HG02840 (cell line): Measurements from ENCODE around the gene VAPA.
"Not testable (repeated sequence)": the region's sequence is repeated elsewhere in the genome, so short reads cannot be mapped to it uniquely, and the experiment has no call there.

Experiments used
- ATAC-seq: cut with Tn5 transposase; IDR thresholded peaks from one replicate; pipeline ENCODE4 v1.9.1; 2021; ENCODE audit warnings: mild to moderate bottlenecking, moderate library complexity, moderate number of reproducible peaks; ENCODE audit not compliant: unreplicated experiment, low FRiP score

The VAPA gene

DNA sequence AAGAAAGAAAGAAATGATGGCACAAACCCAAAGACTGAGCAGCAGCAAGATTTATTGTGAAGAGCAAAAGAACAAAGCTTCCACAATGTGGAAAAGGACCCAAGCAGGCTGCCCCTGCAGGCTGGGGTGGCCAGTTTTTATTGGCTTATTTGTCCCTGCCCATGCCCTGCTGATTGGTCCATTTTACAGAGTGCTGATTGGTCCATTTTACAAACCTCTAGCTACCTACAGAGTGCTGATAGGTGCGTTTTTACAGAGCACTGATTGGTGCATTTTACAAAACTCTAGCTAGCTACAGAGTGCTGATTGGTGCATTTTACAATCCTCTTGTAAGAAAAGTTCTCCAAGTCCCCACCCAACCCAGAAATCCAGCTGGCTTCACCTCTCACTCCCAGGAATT, 1.5 kb upstream of the VAPA start:
- not testable (repeated sequence) for ATAC-seq

DNA sequence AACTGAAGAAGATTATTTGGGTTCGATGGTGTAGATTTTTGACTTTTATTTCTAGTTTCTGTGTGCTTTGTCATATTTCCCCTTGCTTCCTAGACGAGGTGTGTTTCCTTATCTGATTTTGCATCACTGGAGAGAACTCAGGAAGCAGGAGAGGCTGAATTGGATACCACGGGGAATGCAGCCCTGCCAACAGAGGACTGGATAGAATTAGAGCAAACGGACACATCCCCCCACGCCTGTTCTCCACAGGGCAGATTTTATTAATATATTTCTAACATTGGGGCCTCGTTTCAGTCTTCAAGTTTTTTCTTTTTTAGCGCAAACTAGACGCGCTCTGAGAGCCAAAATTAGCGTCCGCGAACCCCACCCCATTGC, 678 bp upstream of the VAPA start:
- no peak for ATAC-seq

DNA sequence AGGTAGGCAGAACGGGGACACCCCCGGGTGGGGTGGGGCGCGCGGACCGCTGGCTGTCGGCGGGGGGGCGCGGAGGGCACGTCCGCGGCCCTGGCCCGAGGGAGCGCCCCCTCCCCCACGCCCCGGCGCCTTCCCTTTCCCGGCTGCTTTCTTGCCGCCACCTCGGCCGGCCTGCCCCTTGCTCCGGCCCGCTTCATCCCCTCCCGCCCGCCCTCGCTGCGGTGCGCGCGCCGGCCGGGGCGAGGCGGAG, 443 bp downstream of the VAPA start:
- ATAC-seq: peak; percentile 29

DNA sequence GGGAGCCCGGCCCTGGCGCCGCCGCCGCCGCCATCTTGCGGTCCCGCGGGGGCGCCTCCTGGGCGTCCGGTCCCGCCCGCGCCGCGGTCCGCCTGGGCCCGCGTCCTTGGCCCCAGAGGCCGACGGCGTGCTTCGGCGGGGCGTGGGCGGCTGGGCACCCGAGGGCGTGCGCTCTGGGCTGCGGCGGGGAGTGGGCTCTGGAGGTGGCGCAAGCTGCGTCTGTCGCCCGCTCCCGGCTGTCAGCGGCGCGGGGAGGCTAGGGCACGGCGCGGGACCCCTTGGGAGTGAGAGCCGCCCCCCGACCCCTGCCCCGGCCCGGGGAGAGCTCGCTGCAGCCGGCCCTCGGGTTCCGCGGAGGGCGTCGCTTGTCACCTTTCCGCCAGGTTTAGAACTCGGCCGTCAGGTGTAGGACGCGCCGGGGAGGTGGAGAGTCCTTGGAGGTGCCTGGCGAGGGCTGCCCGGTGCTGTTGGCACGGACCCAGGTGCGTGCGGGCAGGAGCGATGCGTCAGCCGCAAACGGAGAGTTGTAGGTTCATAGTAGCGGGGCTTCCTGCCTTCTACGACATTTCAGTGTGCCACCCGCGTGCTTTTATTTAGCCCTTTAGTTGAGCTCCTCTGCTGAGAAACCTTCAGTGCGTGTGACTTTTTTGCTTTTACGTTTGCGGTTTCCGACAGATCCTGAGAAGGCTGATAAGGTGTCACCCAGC, 921 bp downstream of the VAPA start:
- ATAC-seq: peak; percentile 28

DNA sequence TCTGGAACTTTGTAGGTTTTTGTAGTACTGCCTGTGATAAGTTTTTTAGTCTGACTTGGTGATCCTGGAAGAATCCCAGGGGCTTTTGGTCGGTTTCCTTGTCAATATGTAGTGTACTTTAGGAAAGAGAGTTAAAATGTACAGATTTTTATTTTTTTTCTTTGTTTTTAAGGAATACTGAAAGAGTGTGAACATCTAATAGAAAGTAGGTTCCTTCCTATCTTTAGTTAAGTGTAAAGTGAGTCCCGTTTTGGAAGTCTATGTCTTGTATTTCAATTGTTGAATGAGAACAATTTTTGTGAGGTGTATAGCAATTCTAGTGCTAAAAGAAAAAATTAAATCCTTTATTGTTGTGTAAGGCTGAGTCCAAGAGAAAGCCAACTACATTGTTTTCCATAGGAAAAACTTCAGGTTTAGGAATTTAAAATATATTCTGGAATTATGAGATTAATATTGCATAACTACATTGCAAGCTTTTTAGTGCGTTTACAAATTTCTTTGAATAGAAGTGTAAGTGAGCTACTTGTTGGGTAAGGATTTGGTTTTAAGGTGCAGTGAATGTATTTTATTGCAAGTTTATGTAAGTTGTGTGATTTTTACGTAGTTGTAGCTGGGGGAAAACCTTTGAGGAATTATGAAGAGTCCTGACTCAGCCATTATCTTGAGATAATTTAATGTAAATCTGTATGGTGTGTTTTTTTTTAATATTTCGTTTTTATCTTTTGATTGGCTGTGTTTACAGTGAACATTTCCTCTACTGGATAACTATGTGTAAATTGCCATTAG, 1.7 kb downstream of the VAPA start:
- no peak for ATAC-seq

DNA sequence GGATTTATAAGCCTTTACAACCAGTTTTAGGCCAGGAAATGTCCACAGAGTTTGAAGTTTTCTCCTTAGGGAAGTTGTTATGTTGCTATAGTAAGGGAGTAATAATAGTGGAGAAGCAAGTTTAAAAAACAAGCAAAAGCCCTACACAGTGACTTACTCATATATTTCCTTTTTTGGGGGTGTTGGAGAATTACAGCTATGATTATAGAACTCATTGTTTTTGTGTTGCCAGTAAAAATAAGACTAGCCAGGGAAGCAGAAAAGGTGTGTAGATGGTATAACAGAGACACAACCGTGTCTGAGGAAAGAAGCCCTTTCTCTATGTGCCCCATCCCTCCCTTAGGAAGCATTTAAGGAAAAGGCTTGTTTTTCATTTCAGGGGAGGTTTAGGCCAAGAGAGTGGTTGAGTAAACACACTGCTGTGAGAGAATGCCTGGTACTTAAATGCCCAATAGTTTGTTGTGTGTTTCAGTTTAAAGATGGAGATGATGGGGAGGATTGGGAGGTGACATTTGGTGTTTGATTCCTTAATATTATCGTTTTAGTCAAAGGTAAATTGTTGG, 2.3 kb downstream of the VAPA start:
- no peak for ATAC-seq

DNA sequence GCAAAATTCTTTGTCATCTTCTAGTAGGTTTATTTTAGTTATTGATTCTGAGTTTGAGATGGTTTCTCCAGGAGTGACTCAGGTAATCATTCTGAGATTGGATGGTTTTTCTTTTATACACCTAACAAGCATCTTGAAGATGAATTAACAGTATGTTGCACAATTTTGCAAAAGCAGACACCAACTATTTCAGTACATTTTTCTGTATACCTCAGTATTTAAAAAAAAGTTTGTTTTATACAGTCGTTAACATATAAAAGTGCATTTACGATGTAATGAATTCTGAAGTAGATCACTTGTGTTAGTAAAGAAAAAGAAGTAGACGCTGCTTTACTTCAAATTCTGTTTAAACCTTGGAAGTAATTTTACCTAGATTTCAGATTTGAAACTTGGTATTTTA, 3.0 kb downstream of the VAPA start:
- ATAC-seq: no peak

DNA sequence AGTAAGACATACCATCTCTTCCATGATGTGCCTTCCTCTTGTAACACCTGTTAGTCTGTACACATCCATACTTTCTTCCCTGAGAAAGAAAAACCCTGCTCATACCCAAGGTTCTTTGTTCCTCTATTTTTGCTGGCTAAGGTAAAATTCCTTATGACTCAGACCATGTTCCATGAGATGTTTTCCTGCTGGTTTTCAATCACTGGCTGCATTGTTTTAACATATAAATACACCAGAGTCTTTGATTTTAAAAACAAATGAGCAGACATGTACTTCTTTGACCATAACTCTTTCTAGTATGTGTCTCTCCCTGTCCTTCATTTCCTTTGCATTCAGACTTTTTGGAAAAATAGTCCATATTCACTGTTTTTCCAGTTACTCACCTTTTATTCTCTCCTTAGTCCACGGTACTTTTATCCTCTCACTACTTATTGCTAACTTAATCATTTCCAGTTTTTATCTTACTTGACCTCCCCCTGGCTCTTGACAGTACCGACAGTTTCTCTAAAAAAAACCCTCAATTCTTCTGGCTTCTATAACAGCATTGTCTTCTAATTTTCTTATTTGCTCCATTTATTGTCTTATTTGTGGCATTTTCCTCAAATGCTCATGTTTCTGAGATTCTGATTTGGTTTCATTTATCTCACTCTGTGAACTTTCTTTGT, 4.3 kb downstream of the VAPA start:
- no peak for ATAC-seq

DNA sequence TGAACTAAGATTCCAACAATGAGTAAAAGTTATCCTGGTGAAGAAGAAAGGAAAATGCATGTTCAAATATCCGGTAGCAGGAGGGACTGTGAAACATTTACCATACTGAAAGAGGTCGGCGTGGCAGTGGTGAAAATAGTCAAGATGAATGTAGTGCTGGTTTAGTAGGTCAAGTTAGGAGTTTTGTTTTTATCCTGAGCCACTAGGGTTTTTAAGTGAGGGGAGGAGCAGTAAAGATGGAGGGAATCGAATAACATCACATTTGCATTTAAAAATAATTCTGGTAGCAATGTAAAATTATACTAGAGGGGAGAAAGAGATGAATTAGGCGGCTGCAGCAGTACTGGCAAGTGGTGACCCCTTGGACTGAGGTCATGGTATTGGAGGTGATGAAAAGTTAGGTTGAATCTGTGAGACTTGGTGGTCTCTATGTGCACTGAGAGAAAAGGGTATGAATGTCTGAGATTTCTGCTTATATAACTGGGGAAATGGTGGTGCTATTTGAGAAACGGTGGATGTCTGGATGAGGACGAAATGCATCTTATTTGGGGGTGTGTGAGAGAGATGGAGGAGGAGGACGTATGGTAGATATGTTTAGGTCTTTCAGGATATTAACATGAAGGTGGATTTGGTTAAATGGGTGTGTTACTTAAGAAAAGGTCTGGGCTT, 5.9 kb downstream of the VAPA start:
- no peak for ATAC-seq

DNA sequence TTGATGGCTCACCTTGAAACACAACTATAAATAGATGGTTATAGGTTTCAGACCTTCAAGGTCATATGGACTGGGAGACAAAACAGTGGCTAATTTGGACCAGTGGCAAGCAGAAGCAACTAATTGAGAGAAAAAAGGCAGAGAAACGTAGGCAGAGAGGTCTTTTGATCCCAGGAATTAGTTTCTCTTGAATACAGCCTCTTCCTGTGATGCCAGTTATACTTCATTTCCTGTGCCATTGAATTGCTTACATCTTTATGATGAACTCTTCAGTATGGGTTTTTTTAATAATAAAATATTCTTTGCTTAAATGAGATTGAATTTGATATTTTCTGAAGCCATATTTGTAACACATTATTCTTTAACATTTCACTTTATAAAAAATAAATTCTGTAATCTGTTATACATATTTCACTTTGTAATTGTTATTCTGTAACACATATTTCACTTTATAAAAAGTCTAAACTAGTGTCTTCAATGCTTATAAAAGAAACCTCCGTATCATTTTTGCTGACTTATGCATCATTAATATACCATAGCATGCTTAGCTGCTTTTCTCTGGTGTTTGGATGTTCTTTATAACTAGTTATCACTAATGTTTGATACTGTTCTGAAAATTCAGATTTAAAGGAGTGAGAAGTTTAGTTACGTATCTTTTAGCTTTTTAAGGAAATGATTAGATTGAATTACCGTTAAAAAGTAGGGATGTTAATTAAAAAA, 8.9 kb downstream of the VAPA start:
- no peak for ATAC-seq

DNA sequence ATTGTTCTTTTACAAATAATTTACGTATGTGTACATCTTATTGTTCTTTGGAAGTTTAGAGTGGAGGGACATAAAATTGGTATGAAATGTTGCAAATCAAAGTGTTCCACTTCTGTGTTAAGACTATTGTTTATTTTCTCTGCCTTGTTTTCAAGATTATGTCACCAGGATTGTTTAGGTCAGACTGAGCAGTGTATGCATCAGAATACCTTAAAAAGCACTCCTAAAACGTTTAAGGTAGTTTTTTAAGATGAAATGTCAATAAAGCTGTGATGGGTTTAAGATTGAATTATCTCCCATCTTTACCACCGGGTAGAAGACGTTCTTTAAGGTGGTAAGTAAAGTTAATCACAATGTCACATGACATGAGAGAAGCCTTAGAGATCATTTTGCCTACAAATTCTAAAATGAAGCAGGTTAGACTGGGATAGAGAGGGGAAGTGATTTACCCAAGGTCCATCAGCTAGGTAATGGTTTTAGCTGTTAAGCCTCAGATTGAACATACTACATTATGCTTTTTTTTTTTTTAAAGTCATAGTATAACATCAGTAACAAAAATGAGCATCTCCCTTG, 10.6 kb downstream of the VAPA start:
- no peak for ATAC-seq

DNA sequence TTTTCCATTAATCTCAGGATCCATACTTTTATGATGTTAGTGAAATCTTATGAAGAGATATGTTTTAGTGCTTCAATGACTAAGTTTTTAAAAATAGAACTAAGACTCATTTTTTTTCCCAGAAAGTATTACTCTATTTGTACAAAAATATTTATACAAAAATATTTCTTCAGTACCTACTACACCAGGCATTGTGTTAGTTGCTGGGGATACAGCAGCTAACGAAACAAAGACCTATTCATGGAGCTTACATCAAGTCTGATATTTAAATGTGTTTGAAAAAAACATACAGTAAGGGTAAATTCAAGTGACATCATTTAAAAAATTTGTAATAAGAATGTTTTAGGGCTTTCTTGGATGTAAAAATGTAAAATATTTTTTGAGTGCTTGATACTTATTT, 11.6 kb downstream of the VAPA start:
- no peak for ATAC-seq

DNA sequence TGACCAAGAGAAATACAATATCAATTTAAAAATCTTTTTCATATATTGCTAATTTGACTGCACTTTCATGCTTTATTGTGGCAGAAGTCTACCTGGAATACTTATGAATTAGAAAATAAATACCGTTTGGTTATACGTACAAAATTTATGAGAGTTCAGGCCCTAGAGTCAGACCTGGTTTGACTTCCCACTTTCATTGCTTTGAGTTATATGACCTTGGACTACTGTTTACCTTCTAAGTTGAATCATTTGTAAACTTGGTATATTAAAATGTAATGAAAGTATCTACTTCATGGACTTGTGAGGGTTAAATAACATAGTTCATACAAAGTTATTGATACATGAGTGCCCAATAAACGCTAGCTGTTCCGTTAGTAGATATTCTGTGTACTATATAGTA, 12.0 kb downstream of the VAPA start:
- no peak for ATAC-seq

DNA sequence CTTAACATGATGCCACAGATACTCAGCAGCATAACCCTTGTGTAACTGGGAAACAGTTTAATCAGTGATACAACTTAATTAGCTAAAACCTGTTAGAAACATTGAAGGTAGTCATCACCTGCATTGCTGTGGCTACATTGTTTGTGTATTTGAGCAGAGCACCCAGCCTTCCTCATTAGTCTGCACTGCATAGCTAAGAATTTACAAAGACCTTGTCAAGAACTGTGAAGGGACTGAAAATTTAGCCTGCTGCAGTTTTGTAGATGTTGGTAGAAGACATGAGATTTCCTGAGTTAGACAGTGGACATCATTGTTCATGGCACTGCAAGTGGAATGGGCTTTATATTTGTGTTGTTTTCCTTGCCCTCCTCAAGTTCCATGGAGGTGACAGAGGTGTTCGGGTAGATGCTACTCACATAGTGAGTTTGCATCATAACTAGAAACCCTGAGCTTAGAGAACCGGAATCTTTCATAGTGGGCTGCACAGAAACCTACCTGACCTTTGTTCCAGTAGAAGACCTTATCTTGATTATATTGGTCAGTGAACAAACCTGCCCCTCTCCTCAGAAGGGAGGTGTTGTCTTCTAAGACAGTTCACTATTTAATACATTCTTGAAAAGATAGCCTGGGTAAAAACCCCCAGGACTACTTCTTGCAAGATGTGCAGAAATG, 12.5 kb downstream of the VAPA start:
- ATAC-seq: no peak

DNA sequence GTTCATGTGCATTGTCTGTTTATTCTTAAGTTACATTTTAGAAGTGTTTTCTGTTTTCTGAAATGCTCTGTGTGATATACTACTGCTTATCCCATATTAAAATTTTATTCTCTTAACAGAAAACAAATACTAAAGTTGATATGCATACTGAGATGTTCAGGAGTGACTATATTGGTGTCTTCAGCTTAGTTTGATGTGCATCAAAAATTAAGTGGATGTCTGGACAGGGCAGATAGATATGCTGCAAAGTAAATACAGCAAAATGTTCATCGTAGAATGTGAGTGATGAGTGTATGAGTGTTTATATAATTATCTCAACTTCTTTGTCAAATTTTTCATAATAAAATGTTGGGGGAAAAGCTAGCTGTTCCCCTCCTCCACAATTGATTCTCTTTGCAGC, 13.2 kb downstream of the VAPA start:
- no peak for ATAC-seq

DNA sequence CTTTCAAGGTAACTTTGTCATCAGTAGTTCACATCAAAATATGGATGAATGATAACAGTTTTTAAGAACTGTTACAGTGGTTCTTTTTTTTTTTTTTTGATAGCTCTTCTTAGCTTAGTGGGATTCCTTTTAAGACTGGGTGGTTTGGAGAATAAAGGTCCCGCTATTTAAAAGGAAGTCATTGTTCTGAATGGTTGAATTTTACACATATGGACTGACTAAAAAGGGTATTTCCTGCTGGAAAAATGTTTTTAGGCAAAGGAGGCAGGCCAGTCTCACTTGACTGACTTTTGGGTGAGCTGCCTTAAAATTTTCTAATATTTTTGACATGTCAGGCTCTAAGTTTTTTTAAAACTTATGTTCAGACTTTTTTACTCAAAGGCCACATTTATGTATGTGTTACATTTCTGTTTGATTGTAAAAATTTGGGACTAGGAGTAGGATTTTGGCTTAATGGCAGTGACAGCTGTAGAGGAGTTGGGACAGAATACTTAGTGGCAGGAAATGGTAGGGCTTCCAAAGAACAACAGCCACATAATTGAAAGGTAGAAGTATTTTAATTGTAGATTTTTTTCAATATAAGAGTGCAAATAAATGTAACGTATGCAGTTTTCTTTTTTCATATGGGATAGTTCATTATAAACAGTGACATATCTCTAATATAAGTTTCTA, 13.7 kb downstream of the VAPA start:
- ATAC-seq: no peak

DNA sequence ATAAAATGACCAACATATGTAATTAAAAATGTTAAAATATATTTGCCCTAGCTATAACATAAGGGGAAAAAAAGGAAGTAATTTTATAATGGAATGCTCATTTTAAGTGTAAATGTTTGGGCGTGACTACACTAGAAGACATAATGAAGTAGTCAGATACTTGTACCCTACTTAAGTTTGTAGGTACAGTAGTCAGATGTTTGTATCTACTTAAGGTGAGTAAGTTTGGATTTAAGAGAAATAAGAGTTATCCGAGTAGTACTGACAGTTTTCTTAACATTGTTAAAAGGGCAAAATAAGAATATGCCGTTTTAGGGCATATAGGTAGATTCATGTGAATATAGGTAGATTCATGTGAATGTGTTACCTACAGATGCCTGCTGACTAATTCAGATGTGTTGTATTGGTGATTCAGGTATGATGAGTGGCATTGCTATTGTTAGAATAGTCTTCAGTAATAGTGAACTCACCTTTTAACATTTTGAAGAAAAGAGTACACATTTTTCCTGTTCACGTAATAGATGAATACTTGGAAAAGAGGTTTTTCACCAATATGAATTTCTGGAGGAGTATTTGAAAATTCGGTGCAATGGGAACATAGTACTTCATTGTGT, 14.9 kb downstream of the VAPA start:
- ATAC-seq: no peak

DNA sequence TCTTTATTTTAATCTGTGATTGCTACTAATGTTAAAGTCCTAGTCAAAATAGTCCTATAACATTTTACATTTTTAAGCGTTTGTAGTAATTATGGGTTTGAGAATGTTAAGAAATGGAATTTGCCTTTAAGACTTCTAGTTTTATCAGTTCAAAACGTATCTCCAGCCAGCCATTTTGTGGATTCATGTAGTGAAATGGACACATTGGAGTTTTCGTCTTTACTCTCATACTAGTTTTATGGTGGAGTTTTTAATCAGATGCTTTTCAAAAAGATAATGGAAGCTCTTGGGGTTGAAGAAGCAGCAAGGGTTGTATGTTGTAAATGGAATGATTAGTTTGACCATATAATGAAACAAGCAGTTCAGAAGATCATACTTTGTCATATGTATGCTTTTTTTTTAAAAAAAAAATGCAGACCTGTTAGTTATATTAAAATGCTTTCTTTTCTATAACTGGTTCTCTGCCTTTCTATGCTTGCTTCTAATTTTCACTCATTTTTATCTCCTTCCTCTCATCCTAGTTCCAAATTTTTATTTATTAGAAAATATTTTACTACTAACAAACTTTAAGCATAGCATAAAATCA, 16.6 kb downstream of the VAPA start:
- ATAC-seq: no peak
